Smooth muscle cell (in vitro differentiated cells): ENCODE measurements around the gene UFD1. TPM values are rescaled to one million over a fixed set of nuclear protein-coding genes. Genes with fewer than 3 reads are reported as not detected.

Experiments
- DNase-seq: peaks from one replicate; lab custom pipeline; 2025; ENCODE audit not compliant: unreplicated experiment; lab: John Stamatoyannopoulos, UW
- H2AFZ ChIP-seq: fragments of 200-600 bp; sonication (generic); 2 replicates; pipeline ENCODE4 v1.6.0; 2016; ENCODE audit warnings: antibody characterized with exemption, low read depth, mild to moderate bottlenecking
- H3F3A ChIP-seq: fragments of 200-600 bp; sonication (generic); 2 replicates; pipeline ENCODE4 v1.6.0; 2017; ENCODE audit warnings: antibody characterized with exemption, low read depth
- H3K27ac ChIP-seq: fragments of 200-600 bp; sonication (generic); 2 replicates; pipeline ENCODE4 v1.5.1; 2016; ENCODE audit warnings: low read depth, mild to moderate bottlenecking
- H3K27me3 ChIP-seq: fragments of 200-600 bp; sonication (generic); 2 replicates; pipeline ENCODE4 v1.6.1; 2016; ENCODE audit warnings: low read depth, mild to moderate bottlenecking
- H3K36me3 ChIP-seq: fragments of 200-600 bp; sonication (generic); 2 replicates; pipeline ENCODE4 v1.5.1; 2016; ENCODE audit warnings: low read depth
- H3K4me1 ChIP-seq: fragments of 200-600 bp; sonication (generic); 2 replicates; pipeline ENCODE4 v1.5.1; 2016; ENCODE audit warnings: low read depth
- H3K4me2 ChIP-seq: fragments of 200-600 bp; sonication (generic); 2 replicates; pipeline ENCODE4 v1.6.0; 2016; ENCODE audit warnings: mild to moderate bottlenecking
- H3K4me3 ChIP-seq: fragments of 200-600 bp; sonication (generic); 2 replicates; pipeline ENCODE4 v1.5.1; 2016; ENCODE audit warnings: mild to moderate bottlenecking
- H3K79me2 ChIP-seq: fragments of 200-600 bp; sonication (generic); 2 replicates; pipeline ENCODE4 v1.6.0; 2016; ENCODE audit warnings: low read depth, mild to moderate bottlenecking
- H3K9ac ChIP-seq: fragments of 200-600 bp; sonication (generic); 2 replicates; pipeline ENCODE4 v1.6.0; 2016; ENCODE audit warnings: low read depth
- H3K9me3 ChIP-seq: fragments of 200-600 bp; sonication (generic); replicated peaks from 2 replicates; pipeline ENCODE4 v1.5.1; 2016; ENCODE audit warnings: low read depth
- H4K20me1 ChIP-seq: fragments of 200-600 bp; sonication (generic); 2 replicates; pipeline ENCODE4 v1.6.0; 2016; ENCODE audit warnings: low read depth
- CTCF ChIP-seq: fragments of 200-600 bp; sonication (generic); IDR thresholded peaks from 2 replicates; pipeline ENCODE4 v1.5.1; 2017; ENCODE audit warnings: borderline replicate concordance, mild to moderate bottlenecking, antibody characterized with exemption; ENCODE audit not compliant: insufficient read depth, poor library complexity, severe bottlenecking
- WGBS: methylation state at CpG from one replicate; pipeline ENCODE4 v1.1.7; 2016; ENCODE audit warnings: low lambda C conversion rate; 5-methylcytosine and 5-hydroxymethylcytosine counted together
- polyA plus RNA-seq: library from polyadenylated mRNA; unstranded; fragments of >200 nt; fragmentation: Nextera tagmentation; extraction: Ambion mirVana; gene quantifications from 2 replicates; pipeline ENCODE4 v1.2.1, GENCODE V29; 2016
- total RNA-seq: library from RNA; depleted of rRNA; stranded (reverse); fragments of >200 nt; gene quantifications from 2 replicates; pipeline ENCODE4 v1.2.3, GENCODE V29; 2014

Gene UFD1
- total and polyA plus RNA-seq, 2 experiments from 2014 or later, result 48.1 to 111 TPM

- no peak overlapping the region for H3K4me2 ChIP-seq
- H3K36me3 ChIP-seq, result no peaks in the 10 kb centered on the region
- H3K4me3 ChIP-seq, result no peak overlapping the region
- H2AFZ ChIP-seq, result no peak overlapping the region
- no peaks in the 10 kb centered on the region for H3K79me2 ChIP-seq
- no peaks in the 10 kb centered on the region for H3F3A ChIP-seq
- no peaks in the 10 kb centered on the region for H3K9me3 ChIP-seq
- H3K27ac ChIP-seq, result no peak overlapping the region
- no peak for TF ChIP-seq CTCF
- no peak overlapping the region for H3K9ac ChIP-seq
- H3K27me3 ChIP-seq, result no peaks in the 10 kb centered on the region
- no peaks in the 10 kb centered on the region for H4K20me1 ChIP-seq
- DNase-seq, result no peak
- WGBS, result 86% methylated on average over 5 of the region's 5 CpGs
- H3K4me1 ChIP-seq, result no peaks in the 10 kb centered on the region
These were observed 16.8 kb upstream of the UFD1 start for GRCh38 chr22:19495562-19496323.

- no peak overlapping the region for H3K4me3 ChIP-seq
- H3K79me2 ChIP-seq, result no peaks in the 10 kb centered on the region
- H3K4me1 ChIP-seq, result no peaks in the 10 kb centered on the region
- H3K9me3 ChIP-seq, result no peaks in the 10 kb centered on the region
- H3K36me3 ChIP-seq, result no peaks in the 10 kb centered on the region
- no peak overlapping the region for H3K4me2 ChIP-seq
- H4K20me1 ChIP-seq, result no peaks in the 10 kb centered on the region
- no peak for DNase-seq
- H3K27me3 ChIP-seq, result no peaks in the 10 kb centered on the region
- no peak overlapping the region for H3K27ac ChIP-seq
- 97% methylated on average over 6 of the region's 6 CpGs for WGBS
- no peaks in the 10 kb centered on the region for H3F3A ChIP-seq
- no peak overlapping the region for H2AFZ ChIP-seq
- H3K9ac ChIP-seq, result no peak overlapping the region
- no peak for TF ChIP-seq CTCF
These were observed 15.7 kb upstream of the UFD1 start for GRCh38 chr22:19494676-19495173.

GRCh38 chr22:19494001-19494560 is 15.1 kb upstream of the UFD1 start:
- no peaks in the 10 kb centered on the region for H3K36me3 ChIP-seq
- no peaks in the 10 kb centered on the region for H3K27me3 ChIP-seq
- H3K9me3 ChIP-seq, result no peaks in the 10 kb centered on the region
- no peaks in the 10 kb centered on the region for H4K20me1 ChIP-seq
- no peaks in the 10 kb centered on the region for H3K4me1 ChIP-seq
- over 99% methylated on average over 8 of the region's 8 CpGs for WGBS
- H3K27ac ChIP-seq, result no peak overlapping the region
- no peak overlapping the region for H2AFZ ChIP-seq
- TF ChIP-seq CTCF, result no peak
- H3K4me2 ChIP-seq, result no peak overlapping the region
- H3F3A ChIP-seq, result no peaks in the 10 kb centered on the region
- no peak for DNase-seq
- H3K79me2 ChIP-seq, result no peaks in the 10 kb centered on the region
- H3K4me3 ChIP-seq, result no peak overlapping the region
- no peak overlapping the region for H3K9ac ChIP-seq
